Measurements from ENCODE around the gene FBXL7.

The FBXL7 gene

DNA sequence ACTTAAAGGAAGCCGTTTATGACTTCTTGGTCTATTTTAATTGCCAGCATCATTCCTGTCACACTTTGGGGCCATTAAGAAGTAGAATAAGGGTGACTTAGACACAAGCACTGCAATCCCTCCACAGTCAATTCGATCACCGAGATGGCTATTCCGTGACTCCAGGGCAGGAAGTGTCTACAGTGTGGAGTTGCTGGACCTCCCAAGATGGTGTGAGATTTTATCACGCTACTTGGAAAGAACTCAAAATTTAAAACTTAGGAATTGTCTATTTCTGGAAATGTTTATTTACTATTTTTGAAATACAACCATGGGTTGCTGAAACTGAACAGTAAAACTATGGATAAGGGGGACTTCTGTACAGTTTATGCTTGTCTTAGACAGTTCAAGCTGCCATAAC is 6.2 kb downstream of the FBXL7 start:
- H3K9ac ChIP-seq (ENCODE audit: low read length) = no peak overlapping the region
- H3K9me3 ChIP-seq (ENCODE audit: low read length) = no peaks in the 10 kb centered on the region
- no peaks in the 10 kb centered on the region for H3K27me3 ChIP-seq (ENCODE audit: control insufficient read depth in 1 of 2, insufficient read depth in 2 of 2, low read length in 2 of 2)
- no peak overlapping the region for H3K27ac ChIP-seq (ENCODE audit: low read depth, low read length)
- no peak overlapping the region for H3K4me3 ChIP-seq (ENCODE audit: low read depth in 1 of 2, low read length in 2 of 2)
- H3K4me1 ChIP-seq (ENCODE audit: insufficient read depth, low read length) = peaks cover 15% of the 10 kb centered on the region
- H3K36me3 ChIP-seq (ENCODE audit: insufficient read depth, low read length) = no peaks in the 10 kb centered on the region

DNA sequence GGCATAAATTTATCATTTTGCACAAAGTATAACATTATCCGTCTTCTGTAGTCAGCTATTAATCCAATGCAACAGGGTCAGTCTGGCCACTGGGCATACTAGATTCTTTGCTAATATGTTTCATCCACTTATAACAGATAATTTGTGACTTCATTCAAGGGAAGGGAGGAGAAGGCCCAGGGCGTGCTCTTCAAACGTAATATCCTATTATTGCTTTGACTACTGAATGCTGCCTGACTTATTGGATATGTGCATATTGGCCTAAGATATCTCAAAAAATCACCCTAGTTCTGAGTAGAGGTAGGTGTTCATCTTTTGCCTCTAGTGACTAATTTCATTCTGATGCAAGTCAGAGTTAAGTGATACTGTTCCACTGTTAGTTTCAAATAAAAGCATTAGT is 6.9 kb downstream of the FBXL7 start:
- H3K27ac ChIP-seq (ENCODE audit: low read depth, low read length) = no peak overlapping the region
- no peak overlapping the region for H3K9ac ChIP-seq (ENCODE audit: low read length)
- no peak overlapping the region for H3K4me3 ChIP-seq (ENCODE audit: low read depth in 1 of 2, low read length in 2 of 2)
- no peaks in the 10 kb centered on the region for H3K27me3 ChIP-seq (ENCODE audit: control insufficient read depth in 1 of 2, insufficient read depth in 2 of 2, low read length in 2 of 2)
- H3K36me3 ChIP-seq (ENCODE audit: insufficient read depth, low read length) = no peaks in the 10 kb centered on the region
- peaks cover 19% of the 10 kb centered on the region for H3K4me1 ChIP-seq (ENCODE audit: insufficient read depth, low read length)
- H3K9me3 ChIP-seq (ENCODE audit: low read length) = no peaks in the 10 kb centered on the region

DNA sequence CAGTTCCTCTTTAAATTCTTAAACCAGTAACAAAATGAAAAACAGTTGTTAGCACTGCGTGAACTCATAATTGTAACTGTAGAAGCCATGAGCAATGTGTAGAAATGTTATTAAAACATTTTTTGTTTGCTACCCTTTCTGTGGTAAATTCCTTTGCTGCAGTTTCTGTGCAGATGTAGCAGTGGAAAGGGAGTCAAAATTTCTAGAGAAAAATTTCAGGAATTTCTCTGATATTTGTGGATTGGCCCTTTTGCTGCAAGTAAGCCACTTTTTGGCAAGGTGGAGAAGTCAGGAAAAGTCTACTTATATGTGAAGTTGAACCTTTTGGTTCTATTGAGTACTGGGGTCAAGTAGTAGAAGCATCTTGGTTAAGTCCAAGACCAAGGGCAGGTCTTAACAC is 10.1 kb downstream of the FBXL7 start:
- Histone ChIP-seq H3K9me3 (ENCODE audit: low read length) (no peaks in the 10 kb centered on the region), H3K27me3 (ENCODE audit: control insufficient read depth in 1 of 2, insufficient read depth in 2 of 2, low read length in 2 of 2) (no peaks in the 10 kb centered on the region), H3K4me1 (ENCODE audit: insufficient read depth, low read length) (peaks cover 13% of the 10 kb centered on the region), H3K36me3 (ENCODE audit: insufficient read depth, low read length) (no peaks in the 10 kb centered on the region), H3K4me3 (ENCODE audit: low read depth in 1 of 2, low read length in 2 of 2) (no peak overlapping the region), H3K27ac (ENCODE audit: low read depth, low read length) (no peak overlapping the region), H3K9ac (ENCODE audit: low read length) (no peak overlapping the region)

DNA sequence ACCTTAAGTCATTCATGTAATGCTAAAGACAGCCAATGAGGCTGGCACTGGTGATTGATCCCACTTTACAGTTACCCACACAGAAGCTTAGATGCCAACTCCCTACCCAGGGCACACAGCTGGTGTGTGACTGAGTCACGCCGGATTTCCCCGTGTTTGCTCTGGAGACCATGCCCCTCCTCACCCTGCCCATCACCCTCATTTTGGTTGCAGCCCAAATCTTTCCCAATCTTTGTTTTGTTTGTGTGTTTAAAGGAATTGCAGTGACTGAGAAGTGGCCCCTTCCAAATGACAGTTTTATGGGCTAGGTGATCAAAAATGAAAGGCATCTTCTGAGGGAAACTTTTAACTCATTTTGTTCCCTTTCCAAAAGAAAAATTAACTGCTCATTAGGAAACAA is 10.9 kb downstream of the FBXL7 start:
- Histone ChIP-seq H3K36me3 (ENCODE audit: insufficient read depth, low read length) (no peaks in the 10 kb centered on the region), H3K9me3 (ENCODE audit: low read length) (no peaks in the 10 kb centered on the region), H3K9ac (ENCODE audit: low read length) (no peak overlapping the region), H3K4me3 (ENCODE audit: low read depth in 1 of 2, low read length in 2 of 2) (no peak overlapping the region), H3K4me1 (ENCODE audit: insufficient read depth, low read length) (peaks cover 13% of the 10 kb centered on the region), H3K27me3 (ENCODE audit: control insufficient read depth in 1 of 2, insufficient read depth in 2 of 2, low read length in 2 of 2) (no peaks in the 10 kb centered on the region), H3K27ac (ENCODE audit: low read depth, low read length) (no peak overlapping the region)

DNA sequence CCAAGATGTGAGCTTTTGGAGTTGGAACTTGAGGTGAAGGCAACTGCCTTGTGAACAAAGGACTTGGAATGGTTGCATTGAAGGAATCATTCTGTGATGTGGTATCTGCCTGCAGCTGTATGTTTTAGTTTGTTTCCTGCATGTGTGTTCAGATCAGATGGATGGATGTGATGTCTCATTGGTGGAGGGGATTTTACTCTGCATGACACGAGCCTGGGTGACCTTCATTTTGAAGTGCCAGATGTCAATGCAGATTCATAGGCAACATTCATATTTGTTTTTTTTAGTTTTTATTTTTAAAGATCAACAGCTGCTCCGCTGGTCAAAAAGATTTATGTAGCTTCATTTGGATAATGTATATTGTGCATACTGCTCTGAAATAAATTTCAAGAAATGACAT is 13.5 kb downstream of the FBXL7 start:
- no peaks in the 10 kb centered on the region for H3K27me3 ChIP-seq (ENCODE audit: control insufficient read depth in 1 of 2, insufficient read depth in 2 of 2, low read length in 2 of 2)
- peaks cover 13% of the 10 kb centered on the region for H3K4me1 ChIP-seq (ENCODE audit: insufficient read depth, low read length)
- no peaks in the 10 kb centered on the region for H3K9me3 ChIP-seq (ENCODE audit: low read length)
- H3K4me3 ChIP-seq (ENCODE audit: low read depth in 1 of 2, low read length in 2 of 2) = no peak overlapping the region
- H3K9ac ChIP-seq (ENCODE audit: low read length) = no peak overlapping the region
- no peak overlapping the region for H3K27ac ChIP-seq (ENCODE audit: low read depth, low read length)
- no peaks in the 10 kb centered on the region for H3K36me3 ChIP-seq (ENCODE audit: insufficient read depth, low read length)

DNA sequence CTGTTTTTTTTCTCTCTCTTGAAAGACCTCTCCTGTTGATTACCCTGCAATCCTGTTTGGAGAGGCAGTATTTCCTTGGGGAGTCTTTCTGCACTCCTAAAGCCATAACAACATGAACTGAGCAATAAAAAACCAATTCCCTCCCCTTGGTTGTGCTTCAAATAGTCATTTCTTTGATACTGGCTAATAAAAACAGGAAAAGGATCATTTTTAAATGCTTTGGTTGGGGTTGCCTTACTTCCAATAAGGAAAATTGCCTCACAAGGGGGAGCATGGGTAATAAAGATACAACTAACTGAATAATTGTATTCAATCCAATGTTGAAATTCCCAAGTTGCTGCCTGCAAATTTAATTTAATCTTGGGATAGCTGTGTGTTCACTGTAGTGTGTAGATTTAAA is 13.9 kb downstream of the FBXL7 start:
- H3K9me3 ChIP-seq (ENCODE audit: low read length) = no peaks in the 10 kb centered on the region
- no peaks in the 10 kb centered on the region for H3K27me3 ChIP-seq (ENCODE audit: control insufficient read depth in 1 of 2, insufficient read depth in 2 of 2, low read length in 2 of 2)
- H3K4me3 ChIP-seq (ENCODE audit: low read depth in 1 of 2, low read length in 2 of 2) = no peak overlapping the region
- no peak overlapping the region for H3K9ac ChIP-seq (ENCODE audit: low read length)
- peaks cover 13% of the 10 kb centered on the region for H3K4me1 ChIP-seq (ENCODE audit: insufficient read depth, low read length)
- no peak overlapping the region for H3K27ac ChIP-seq (ENCODE audit: low read depth, low read length)
- H3K36me3 ChIP-seq (ENCODE audit: insufficient read depth, low read length) = no peaks in the 10 kb centered on the region

DNA sequence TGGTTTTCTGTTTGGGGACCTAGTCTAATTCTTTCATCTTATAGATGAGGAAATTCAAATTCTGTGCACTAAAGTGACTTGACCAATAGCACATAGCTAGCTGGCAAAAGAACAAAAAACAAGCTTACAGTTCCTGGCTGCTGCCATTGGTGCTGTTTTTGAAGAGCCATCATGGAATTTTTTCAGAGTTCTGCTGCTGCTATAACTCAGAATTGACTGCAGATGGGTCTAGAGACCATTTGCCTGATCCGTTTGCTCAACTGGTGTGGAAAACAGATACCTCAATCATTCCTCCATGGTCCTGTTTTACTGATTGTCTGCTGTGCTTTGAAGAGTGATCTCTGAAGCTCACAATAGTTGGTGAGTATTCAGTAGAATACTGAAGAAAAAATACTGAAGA is 15.2 kb downstream of the FBXL7 start:
- Histone ChIP-seq H3K4me3 (ENCODE audit: low read depth in 1 of 2, low read length in 2 of 2) (no peak overlapping the region), H3K9ac (ENCODE audit: low read length) (no peak overlapping the region), H3K27me3 (ENCODE audit: control insufficient read depth in 1 of 2, insufficient read depth in 2 of 2, low read length in 2 of 2) (no peaks in the 10 kb centered on the region), H3K27ac (ENCODE audit: low read depth, low read length) (no peak overlapping the region), H3K36me3 (ENCODE audit: insufficient read depth, low read length) (no peaks in the 10 kb centered on the region), H3K9me3 (ENCODE audit: low read length) (no peaks in the 10 kb centered on the region), H3K4me1 (ENCODE audit: insufficient read depth, low read length) (peaks cover 7% of the 10 kb centered on the region)

DNA sequence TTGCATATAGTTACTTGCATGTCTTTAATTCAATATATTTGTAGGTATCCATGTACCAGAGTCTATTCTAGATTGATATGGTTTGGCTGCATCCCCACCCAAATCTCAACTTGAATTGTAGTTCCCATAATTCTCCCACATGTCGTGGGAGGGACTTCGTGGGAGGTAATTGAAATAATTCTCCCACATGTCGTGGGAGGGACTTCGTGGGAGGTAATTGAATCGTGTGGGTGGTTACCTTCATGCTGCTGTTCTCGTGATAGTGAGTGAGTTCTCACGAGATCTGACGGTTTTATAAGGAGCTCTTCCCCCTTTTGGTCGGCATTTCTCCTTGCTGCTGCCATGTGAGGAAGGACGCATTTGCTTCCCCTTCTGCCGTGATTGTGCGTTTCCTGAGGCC is 16.5 kb downstream of the FBXL7 start:
- H3K27ac ChIP-seq (ENCODE audit: low read depth, low read length) = no peak overlapping the region
- no peaks in the 10 kb centered on the region for H3K27me3 ChIP-seq (ENCODE audit: control insufficient read depth in 1 of 2, insufficient read depth in 2 of 2, low read length in 2 of 2)
- H3K36me3 ChIP-seq (ENCODE audit: insufficient read depth, low read length) = no peaks in the 10 kb centered on the region
- H3K9me3 ChIP-seq (ENCODE audit: low read length) = no peaks in the 10 kb centered on the region
- H3K9ac ChIP-seq (ENCODE audit: low read length) = no peak overlapping the region
- H3K4me3 ChIP-seq (ENCODE audit: low read depth in 1 of 2, low read length in 2 of 2) = no peak overlapping the region
- H3K4me1 ChIP-seq (ENCODE audit: insufficient read depth, low read length) = peaks cover 13% of the 10 kb centered on the region

DNA sequence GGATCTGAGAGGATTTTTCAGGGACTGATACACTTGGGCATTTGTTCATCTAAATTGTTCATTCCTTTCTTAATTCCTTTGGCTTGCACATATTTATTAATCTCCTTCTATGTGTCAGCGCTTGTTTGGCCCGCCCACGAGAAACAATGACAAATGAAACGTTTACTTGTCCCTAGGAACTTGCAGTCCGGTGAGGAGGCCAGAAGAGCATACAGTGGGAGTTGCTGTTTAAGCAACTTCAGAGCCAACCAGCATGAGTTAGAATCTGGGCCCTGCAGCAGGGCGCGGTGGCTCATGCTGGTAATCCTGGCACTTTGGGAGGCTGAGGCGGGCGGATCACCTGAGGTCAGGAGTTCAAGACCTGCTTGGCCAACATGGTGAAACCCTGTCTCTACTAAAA is 18.8 kb downstream of the FBXL7 start:
- no peaks in the 10 kb centered on the region for H3K9me3 ChIP-seq (ENCODE audit: low read length)
- H3K4me3 ChIP-seq (ENCODE audit: low read depth in 1 of 2, low read length in 2 of 2) = no peak overlapping the region
- H3K4me1 ChIP-seq (ENCODE audit: insufficient read depth, low read length) = peaks cover 18% of the 10 kb centered on the region
- H3K36me3 ChIP-seq (ENCODE audit: insufficient read depth, low read length) = no peaks in the 10 kb centered on the region
- no peak overlapping the region for H3K27ac ChIP-seq (ENCODE audit: low read depth, low read length)
- no peak overlapping the region for H3K9ac ChIP-seq (ENCODE audit: low read length)
- H3K27me3 ChIP-seq (ENCODE audit: control insufficient read depth in 1 of 2, insufficient read depth in 2 of 2, low read length in 2 of 2) = no peaks in the 10 kb centered on the region

DNA sequence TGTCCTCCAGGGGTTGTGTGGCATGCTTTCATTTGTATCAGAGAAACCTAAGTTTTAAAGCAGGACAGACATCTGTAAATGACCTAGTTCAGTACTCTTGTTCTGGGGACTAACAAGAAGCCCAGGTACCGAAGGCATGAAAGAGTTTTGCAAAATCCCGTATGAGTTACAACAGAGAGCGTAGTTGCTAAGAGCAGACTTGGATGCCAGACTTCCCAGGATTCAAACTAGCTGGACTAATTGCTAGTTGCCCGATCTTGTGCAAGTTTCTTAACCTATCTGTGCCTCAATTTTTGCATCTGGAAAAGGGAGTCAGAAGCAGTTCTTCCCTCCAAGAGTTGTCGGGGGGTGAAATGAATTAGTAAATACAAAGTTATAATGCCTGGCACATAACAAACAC is 20.9 kb downstream of the FBXL7 start:
- Histone ChIP-seq H3K9me3 (ENCODE audit: low read length) (no peaks in the 10 kb centered on the region), H3K27ac (ENCODE audit: low read depth, low read length) (no peak overlapping the region), H3K4me1 (ENCODE audit: insufficient read depth, low read length) (peaks cover 18% of the 10 kb centered on the region), H3K27me3 (ENCODE audit: control insufficient read depth in 1 of 2, insufficient read depth in 2 of 2, low read length in 2 of 2) (no peaks in the 10 kb centered on the region), H3K4me3 (ENCODE audit: low read depth in 1 of 2, low read length in 2 of 2) (no peak overlapping the region), H3K9ac (ENCODE audit: low read length) (no peak overlapping the region), H3K36me3 (ENCODE audit: insufficient read depth, low read length) (no peaks in the 10 kb centered on the region)

DNA sequence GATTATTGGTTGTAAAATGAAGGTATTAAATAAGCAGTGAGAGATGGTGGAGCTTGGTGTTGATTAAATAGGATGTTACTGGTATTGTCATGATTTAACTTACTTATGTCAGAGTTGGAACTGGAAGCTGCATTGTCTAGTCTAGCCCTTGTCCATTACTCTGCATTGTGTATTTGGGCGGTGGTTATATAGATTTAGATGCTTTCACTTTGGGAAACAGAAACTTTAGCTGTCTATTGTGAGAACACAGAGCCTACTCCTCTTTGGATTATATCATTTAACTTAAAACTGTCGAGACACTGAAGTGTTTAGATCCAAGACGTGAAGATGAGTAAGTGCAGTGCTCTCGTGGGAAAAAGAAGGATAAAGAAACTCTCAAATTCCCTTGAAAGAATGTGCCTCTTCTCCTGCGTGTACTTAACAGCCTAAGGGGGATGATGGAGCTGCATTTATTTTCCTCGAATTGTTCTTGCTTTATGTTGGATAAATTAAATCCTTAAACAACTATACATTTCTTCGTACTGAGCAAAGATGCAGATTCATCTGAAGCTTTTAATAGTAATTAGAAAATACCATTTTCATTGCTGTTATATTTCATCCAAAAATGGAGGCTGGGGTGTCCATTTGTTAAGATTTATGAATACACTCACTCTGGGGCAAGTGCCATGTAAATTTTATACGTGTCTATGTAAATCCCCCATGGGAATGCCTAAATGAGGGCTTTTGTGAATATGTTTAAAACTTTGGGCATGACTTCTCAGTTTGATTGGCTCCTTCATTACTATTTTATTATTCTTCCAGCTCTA is 21.6 kb downstream of the FBXL7 start:
- Histone ChIP-seq H3K9me3 (ENCODE audit: low read length) (no peaks in the 10 kb centered on the region), H3K27ac (ENCODE audit: low read depth, low read length) (no peak overlapping the region), H3K4me3 (ENCODE audit: low read depth in 1 of 2, low read length in 2 of 2) (peak overlapping the region in 1 of 2 donors; percentile 2)

DNA sequence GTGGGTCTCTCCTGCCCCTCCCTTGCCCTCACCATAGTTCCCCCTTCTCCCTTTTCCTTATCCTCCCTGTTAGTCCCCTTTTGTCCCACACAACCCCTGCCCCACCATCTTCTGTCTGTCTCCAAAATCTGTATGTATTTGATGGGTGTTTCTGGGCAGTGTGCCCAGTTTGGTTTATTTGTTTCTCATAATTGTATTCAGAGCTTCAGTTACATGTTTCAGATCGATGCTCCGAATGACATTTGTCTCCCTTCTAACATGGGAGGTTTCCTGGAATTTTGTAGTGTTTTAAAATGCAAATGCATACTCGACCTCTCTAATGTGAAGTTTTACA is 22.2 kb downstream of the FBXL7 start:
- H3K4me3 ChIP-seq (ENCODE audit: low read depth in 1 of 2, low read length in 2 of 2) = no peak overlapping the region
- peaks cover 18% of the 10 kb centered on the region for H3K4me1 ChIP-seq (ENCODE audit: insufficient read depth, low read length)
- no peak overlapping the region for H3K9ac ChIP-seq (ENCODE audit: low read length)
- no peaks in the 10 kb centered on the region for H3K27me3 ChIP-seq (ENCODE audit: control insufficient read depth in 1 of 2, insufficient read depth in 2 of 2, low read length in 2 of 2)
- no peak overlapping the region for H3K27ac ChIP-seq (ENCODE audit: low read depth, low read length)
- H3K36me3 ChIP-seq (ENCODE audit: insufficient read depth, low read length) = no peaks in the 10 kb centered on the region
- no peaks in the 10 kb centered on the region for H3K9me3 ChIP-seq (ENCODE audit: low read length)

More for the DNA sequence above, 21.6 kb downstream of the FBXL7 start:
- H3K4me1 ChIP-seq (ENCODE audit: insufficient read depth, low read length) = peaks cover 18% of the 10 kb centered on the region
- no peaks in the 10 kb centered on the region for H3K27me3 ChIP-seq (ENCODE audit: control insufficient read depth in 1 of 2, insufficient read depth in 2 of 2, low read length in 2 of 2)
- no peaks in the 10 kb centered on the region for H3K36me3 ChIP-seq (ENCODE audit: insufficient read depth, low read length)
- no peak overlapping the region for H3K9ac ChIP-seq (ENCODE audit: low read length)
